BJ (cell line): ENCODE results near the gene ARFGEF3. TPM values are rescaled to one million over a fixed set of nuclear protein-coding genes. Genes with fewer than 3 reads are reported as not detected.

Experiments
- CTCF ChIA-PET: fragments of 350-600 bp; formaldehyde crosslinking; extraction: SDS; loops from one replicate; lab custom pipeline; 2021; ENCODE audit warnings: antibody characterized with exemption, inconsistent platforms; lab: Yijun Ruan, JAX
- POLR2A ChIA-PET: fragments of 300-600 bp; sonication (Branson Sonifier 250); formaldehyde crosslinking; extraction: SDS; loops from one replicate; lab custom pipeline; 2021; ENCODE audit warnings: antibody characterized with exemption; lab: Charles Lee
- DNase-seq: peaks from one replicate; pipeline ENCODE4 v3.0.0-alpha.2; 2011; ENCODE audit warnings: low read depth
- H3K27me3 ChIP-seq: 2 replicates; pipeline ENCODE4 v1.6.0; 2011; ENCODE audit warnings: low read length; ENCODE audit not compliant: control insufficient read depth, insufficient read depth
- H3K36me3 ChIP-seq: 2 replicates; pipeline ENCODE4 v1.5.1; 2011; ENCODE audit warnings: low read length; ENCODE audit not compliant: control insufficient read depth, insufficient read depth
- H3K4me3 ChIP-seq: 2 replicates; pipeline ENCODE4 v1.5.1; 2011; ENCODE audit warnings: low read depth, mild to moderate bottlenecking, control low read depth, low read length
- CTCF ChIP-seq: IDR thresholded peaks from 2 replicates; pipeline ENCODE4 v1.5.1; 2011; ENCODE audit warnings: low read depth, mild to moderate bottlenecking, control low read depth, inconsistent platforms, low read length, moderate library complexity; ENCODE audit not compliant: insufficient read depth
- polyA plus RNA-seq: library from polyadenylated mRNA; depleted of rRNA; stranded (reverse); fragments of >200 nt; gene quantifications from 2 replicates; pipeline ENCODE4 v1.2.3, GENCODE V29; 2011

The ARFGEF3 gene
- polyA plus RNA-seq, 1 experiment: 0.27 TPM

- H3K27me3 ChIP-seq: no peaks in the 10 kb centered on the region; the same call in 1 of the 2 replicates
- no peak overlapping the region for H3K4me3 ChIP-seq
- ChIA-PET CTCF (interaction anchor here (0.5 to 1.5 kb wide), 6 partner anchors 9 to 404 kb away, joined by 3 to 6 read pairs (median 4); partner anchors contain the start of gene HEBP2), POLR2A (no interaction called here)
- no peaks in the 10 kb centered on the region for H3K36me3 ChIP-seq
- DNase-seq: peak; percentile 7
- no peak for TF ChIP-seq CTCF
These were observed 136.1 kb downstream of the ARFGEF3 start for GRCh38 chr6:138297761-138298298.

- H3K36me3 ChIP-seq: no peaks in the 10 kb centered on the region
- POLR2A ChIA-PET: no interaction called here
- no peak for TF ChIP-seq CTCF
- no peak overlapping the region for H3K4me3 ChIP-seq
- no peak for DNase-seq
- CTCF ChIA-PET: no interaction called here
- no peaks in the 10 kb centered on the region; the same call in 1 of the 2 replicates for H3K27me3 ChIP-seq
These were observed 138.7 kb downstream of the ARFGEF3 start for GRCh38 chr6:138300469-138300868.

GRCh38 chr6:138302554-138302953, 140.8 kb downstream of the ARFGEF3 start:
- Histone ChIP-seq H3K36me3 (no peaks in the 10 kb centered on the region), H3K4me3 (no peak overlapping the region), H3K27me3 (no peaks in the 10 kb centered on the region; the same call in 1 of the 2 replicates)
- no peak for DNase-seq
- CTCF ChIA-PET: interaction anchor here (1.0 kb wide), 1 partner anchor 12 kb away, joined by 3 read pairs; no protein-coding TSS in a partner anchor
- POLR2A ChIA-PET: no interaction called here
- TF ChIP-seq CTCF: no peak

- POLR2A ChIA-PET: no interaction called here
- Histone ChIP-seq H3K27me3 (no peaks in the 10 kb centered on the region), H3K4me3 (no peak overlapping the region), H3K36me3 (no peaks in the 10 kb centered on the region)
- CTCF ChIA-PET: interaction anchor here (1.2 to 1.4 kb wide), 3 partner anchors 8 to 191 kb away, joined by 3 to 5 read pairs (median 4); no protein-coding TSS in a partner anchor
- TF ChIP-seq CTCF: no peak
- no peak for DNase-seq
These were observed 145.6 kb downstream of the ARFGEF3 start for GRCh38 chr6:138307352-138307751.

- TF ChIP-seq CTCF: peak; percentile 61
- H3K27me3 ChIP-seq: no peaks in the 10 kb centered on the region
- DNase-seq: no peak
- POLR2A ChIA-PET: no interaction called here
- CTCF ChIA-PET: interaction anchor here (0.7 to 1.4 kb wide), 6 partner anchors 8 to 456 kb away, joined by 3 to 5 read pairs (median 3); no protein-coding TSS in a partner anchor
- no peak overlapping the region for H3K4me3 ChIP-seq
- H3K36me3 ChIP-seq: no peaks in the 10 kb centered on the region
These were observed 146.3 kb downstream of the ARFGEF3 start for GRCh38 chr6:138307816-138308730.
